Adrenal gland (tissue), 5 donors: ENCODE measurements around the gene IGFBPL1.

Source experiments
- POLR2A ChIP-seq, 2 donors: fragments of 450-650 bp; IDR thresholded peaks; one replicate each; pipeline ENCODE4 v1.6.1; 2017; ENCODE audit warnings: antibody characterized with exemption in 2 of 2, mild to moderate bottlenecking in 2 of 2, moderate library complexity in 1 of 2
- TF ChIP-seq, protein P1 (sequence below), 6 experiments: fragments of 450-650 bp in 4 of 6; fragments of 200-600 bp in 2 of 6; sonication (generic) in 1 of 6; IDR thresholded peaks; 1 replicate in 5 of 6; 2 replicates in 1 of 6; pipeline versions ENCODE4 v1.5.1 to v1.8.0; 2016 to 2021; ENCODE audit warnings: antibody characterized with exemption in 6 of 6, mild to moderate bottlenecking in 2 of 6, moderate library complexity in 1 of 6
- donor health status: DM: no; HTN: no; CAD: no.

DNA sequence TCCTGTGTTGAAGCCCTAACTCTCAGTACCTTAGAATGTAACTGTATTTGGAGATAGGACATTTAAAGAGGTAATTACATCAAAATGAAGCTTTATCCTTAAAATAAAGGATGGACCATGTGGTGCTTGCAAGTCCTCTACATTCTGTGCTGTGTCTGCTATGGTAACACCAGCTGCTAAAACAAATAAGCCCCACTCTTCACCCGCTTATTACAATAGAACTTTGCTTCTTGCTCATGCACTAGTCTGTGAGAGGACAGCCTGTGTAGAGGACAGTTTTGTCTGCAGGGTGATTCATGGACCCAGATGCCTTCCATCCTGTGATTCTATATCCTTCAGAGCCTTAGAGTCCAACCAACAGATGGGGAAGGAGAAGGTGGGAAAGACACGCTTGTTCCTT is 12.5 kb upstream of the IGFBPL1 start:
- TF ChIP-seq POLR2A (IDR thresholded peaks at IDR 0.05): no peak
- TF ChIP-seq, protein P1, sequence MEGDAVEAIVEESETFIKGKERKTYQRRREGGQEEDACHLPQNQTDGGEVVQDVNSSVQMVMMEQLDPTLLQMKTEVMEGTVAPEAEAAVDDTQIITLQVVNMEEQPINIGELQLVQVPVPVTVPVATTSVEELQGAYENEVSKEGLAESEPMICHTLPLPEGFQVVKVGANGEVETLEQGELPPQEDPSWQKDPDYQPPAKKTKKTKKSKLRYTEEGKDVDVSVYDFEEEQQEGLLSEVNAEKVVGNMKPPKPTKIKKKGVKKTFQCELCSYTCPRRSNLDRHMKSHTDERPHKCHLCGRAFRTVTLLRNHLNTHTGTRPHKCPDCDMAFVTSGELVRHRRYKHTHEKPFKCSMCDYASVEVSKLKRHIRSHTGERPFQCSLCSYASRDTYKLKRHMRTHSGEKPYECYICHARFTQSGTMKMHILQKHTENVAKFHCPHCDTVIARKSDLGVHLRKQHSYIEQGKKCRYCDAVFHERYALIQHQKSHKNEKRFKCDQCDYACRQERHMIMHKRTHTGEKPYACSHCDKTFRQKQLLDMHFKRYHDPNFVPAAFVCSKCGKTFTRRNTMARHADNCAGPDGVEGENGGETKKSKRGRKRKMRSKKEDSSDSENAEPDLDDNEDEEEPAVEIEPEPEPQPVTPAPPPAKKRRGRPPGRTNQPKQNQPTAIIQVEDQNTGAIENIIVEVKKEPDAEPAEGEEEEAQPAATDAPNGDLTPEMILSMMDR (IDR thresholded peaks at IDR 0.05): no peak
